ENCODE data around the gene FBXL14.
"Not testable (repeated sequence)": the region's sequence is repeated elsewhere in the genome, so short reads cannot be mapped to it uniquely, and the experiment has no call there.

FBXL14 gene

DNA sequence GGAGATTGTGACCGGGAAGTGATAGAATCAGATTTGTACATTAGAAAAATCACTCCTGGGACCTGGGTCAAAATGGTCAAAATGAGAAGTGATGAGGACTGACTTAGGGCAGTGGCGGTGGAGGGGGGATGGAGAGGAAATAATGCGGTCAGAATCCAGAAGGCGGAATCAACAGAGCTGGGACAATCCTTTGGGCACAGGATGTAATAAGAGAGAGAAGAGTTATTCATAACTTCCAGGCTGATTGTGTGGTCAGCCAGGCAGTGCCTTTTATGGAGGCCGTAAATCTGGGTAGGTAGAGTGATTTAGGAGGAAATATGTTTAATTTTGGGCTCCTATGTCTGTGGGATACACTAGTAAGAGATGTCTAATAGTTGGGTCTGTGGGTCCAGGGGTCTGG is 21.6 kb downstream of the FBXL14 start:
- no peak for DNase-seq (ENCODE audit: low spot score)

DNA sequence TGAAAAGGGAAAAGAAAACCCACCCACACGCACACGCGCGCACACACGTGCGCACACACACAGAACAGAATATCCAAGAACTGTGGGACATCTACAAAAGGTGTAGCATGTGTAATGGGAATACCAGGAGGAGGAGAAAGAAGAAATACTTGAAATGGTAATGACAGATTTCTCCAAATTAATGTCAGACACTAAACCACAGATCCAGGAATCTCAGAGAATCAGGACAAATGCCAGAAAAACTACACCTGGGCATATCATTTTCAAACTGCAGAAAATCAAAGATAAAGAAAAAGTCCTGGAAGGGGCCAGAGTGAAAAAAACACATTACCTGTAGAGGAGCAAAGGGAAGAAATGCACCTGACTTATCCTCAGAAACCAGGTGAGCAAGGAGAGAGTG is 26.5 kb downstream of the FBXL14 start:
- DNase-seq (ENCODE audit: low spot score), result no peak

DNA sequence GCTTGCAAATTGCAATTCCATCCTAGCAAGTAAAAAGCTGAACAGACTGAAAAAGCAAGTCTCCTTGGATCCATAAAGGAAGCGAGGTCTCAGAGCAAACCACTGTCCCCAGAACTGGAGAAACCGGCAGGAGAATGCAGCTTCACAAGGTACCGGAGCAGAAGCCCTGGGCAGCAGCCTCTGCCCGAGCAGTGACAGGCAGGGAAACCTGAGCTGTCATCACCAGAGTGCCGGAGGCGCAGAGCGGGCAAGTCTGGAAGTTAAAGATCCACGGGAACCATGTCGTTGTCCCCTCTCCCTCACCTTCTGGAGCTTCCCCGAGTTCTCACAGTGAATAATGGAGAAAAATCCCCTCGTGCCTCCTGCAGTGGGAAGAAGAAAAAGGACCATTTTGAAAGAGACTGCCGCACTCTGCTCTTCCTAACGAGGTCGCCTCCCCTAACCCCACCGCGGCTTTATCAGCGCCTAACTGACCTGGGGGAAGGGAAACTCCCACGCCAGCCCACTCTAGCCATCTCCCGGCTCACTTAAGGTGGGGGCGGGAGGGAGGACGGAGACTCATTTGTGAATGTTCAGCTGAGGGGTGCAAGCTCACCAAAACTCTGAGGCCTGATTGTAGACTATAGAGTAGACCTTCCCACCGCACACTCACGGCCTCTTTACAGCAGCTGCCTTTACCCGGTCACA is 27.8 kb downstream of the FBXL14 start:
- DNase-seq (ENCODE audit: low spot score), result no peak

- DNase-seq (ENCODE audit: low spot score), result no peak
Measured at GRCh38 chr12:1565172-1565571, 29.2 kb downstream of the FBXL14 start.

GRCh38 chr12:1564067-1564466 is 30.3 kb downstream of the FBXL14 start:
- DNase-seq (ENCODE audit: low spot score), result no peak

- DNase-seq (ENCODE audit: low spot score), result no peak
Measured at GRCh38 chr12:1562813-1563407, 31.5 kb downstream of the FBXL14 start.

DNA sequence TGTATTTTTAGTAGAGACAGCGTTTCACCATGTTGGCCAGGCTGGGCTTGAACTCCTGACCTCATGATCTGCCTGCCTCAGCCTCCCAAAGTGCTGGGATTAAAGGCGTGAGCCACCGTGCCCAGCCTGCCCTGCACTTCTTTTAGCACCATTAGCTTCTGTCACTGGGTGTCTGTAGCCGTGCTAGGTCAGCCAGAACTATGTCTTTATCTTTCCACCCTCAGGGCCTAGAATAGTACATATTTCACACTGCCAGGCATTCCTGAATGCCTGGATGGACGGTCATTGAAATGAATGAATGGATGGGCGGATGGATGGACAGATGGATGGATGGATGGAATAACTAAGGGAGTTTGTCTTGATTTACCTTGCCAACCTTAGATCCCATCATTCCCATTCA is 33.7 kb downstream of the FBXL14 start:
- DNase-seq (ENCODE audit: low spot score), result no peak

GRCh38 chr12:1559676-1560091 is 34.7 kb downstream of the FBXL14 start:
- no peak for DNase-seq (ENCODE audit: low spot score)

DNA sequence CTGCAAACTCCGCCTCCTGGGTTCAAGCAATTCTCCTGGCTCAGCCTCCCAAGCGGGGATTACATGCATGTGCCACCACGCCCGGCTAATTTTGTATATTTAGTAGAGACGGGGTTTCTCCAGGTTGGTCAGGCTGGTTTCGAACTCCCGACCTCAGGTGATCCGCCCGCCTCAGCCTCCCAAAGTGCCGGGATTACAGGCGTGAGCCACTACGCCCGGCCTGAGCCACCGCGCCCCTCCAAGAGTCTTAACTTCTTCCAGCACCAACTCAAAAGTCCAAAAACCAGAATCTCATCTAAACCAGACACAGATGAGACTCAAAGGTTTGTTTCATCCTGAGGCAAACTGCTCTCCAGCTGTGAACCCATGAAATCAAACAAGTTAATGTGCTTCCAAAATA is 36.3 kb downstream of the FBXL14 start:
- not testable (repeated sequence) for DNase-seq (ENCODE audit: low spot score)

- DNase-seq (ENCODE audit: low spot score), result no peak
Measured at GRCh38 chr12:1553987-1554982, 40.1 kb downstream of the FBXL14 start.

DNA sequence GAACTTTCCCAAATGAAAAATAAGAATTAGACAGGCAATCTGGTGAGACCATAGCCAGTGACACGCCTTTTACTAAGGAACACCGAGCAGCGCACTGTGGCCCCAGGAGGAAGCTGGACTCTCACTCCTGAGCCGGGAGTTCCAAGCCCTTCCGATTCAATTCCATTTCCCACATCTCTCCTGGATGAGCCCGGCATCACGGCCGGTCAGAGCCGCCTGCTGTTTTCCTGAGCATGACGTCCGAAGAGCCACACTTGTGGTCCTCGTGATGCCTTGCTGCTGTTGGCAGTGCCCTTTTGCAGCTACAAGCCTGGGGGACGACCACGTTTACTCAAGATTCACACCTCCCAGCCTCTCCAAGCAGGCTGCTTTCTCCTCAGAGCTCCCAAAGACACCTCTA is 40.8 kb downstream of the FBXL14 start:
- no peak for DNase-seq (ENCODE audit: low spot score)

- DNase-seq (ENCODE audit: low spot score), result no peak
Measured at GRCh38 chr12:1552911-1553491, 41.4 kb downstream of the FBXL14 start.

DNA sequence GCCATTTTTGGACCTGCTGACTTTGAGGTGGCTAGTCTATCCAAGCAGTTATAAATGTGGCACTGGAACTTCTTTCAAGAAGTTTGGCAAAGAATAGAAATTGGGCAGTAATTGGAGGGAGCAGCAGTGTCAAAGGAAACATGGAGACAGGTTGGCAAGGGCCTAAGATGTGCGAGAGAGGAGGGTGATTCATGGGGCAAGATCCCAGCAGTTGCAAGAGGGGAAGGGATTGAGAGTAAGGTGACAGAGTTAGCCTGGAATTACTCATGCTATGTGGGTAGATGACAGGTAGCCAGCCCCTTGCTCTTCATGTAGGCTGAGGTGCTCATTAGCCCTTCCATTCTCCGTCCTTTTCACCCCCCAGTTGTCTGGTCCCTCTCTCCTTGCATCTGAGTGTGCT is 42.2 kb downstream of the FBXL14 start:
- DNase-seq (ENCODE audit: low spot score), result no peak

GRCh38 chr12:1551496-1551895 is 42.9 kb downstream of the FBXL14 start:
- no peak for DNase-seq (ENCODE audit: low spot score)

DNA sequence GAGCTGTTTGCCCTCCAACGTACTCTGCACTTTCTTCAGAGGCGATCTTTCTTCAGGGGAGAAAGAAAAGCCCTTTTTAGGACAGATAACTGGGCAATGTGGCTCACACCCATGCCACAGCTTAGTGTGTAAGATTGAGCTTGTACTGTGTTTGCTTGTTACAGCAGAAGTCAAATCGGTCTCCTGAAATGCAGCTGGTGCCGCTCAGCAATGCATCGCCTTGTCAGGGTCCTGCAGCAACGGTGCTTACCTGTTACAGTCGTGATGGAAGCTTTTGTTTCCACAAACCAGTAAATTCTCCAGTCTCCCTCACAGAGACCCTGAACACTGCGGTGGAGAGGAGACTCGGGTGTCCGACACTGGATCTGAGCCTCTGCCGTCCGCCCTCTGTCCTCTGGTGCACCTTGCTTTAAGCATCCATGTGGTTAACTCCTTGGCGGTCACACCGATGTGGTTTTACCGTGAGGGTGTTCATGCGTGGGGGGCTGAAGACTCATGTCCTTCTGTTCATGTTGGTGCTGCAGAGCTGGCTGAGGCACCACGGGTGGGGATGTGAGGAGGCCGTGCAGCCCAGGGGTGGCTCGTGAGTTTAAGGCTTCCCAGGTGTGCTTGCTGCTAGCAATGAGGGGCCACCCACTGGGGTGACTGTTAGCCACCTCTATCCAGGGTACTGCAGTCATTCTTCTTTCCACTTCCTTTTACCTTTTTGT is 47.3 kb downstream of the FBXL14 start:
- DNase-seq (ENCODE audit: low spot score), result no peak

DNA sequence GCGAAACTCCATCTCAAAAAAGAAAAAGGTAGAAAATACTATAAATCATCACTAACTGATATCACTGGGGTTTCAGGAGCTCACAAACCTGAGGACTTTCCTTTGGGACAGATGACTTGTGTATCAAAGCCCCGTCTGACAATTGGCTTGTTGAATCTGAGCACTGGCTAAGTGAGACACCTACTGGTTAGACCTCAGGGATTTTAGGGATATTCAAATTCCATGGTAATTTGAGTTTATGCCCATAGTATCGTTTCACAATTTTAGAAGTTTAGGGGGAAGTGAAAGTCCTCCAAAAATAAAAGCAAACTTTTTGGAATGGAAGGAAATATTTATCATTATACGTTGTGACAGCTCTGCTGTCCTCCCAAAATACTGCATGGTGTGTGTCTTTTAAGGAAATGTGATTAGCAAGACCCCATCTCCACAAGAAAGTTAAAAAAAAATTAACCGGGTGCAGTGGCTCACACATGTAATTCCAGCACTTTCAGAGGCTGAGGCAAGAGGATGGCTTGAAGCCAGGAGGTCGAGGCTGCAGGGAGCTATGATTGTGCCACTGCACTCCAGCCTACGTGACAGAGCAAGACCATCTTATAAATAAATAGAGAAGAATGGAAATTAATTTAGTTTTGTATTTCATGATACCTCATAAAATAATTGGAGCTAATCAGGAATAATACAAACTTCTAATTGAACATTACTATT is 49.2 kb downstream of the FBXL14 start:
- no peak for DNase-seq (ENCODE audit: low spot score)

GRCh38 chr12:1542599-1542998 is 51.8 kb downstream of the FBXL14 start:
- DNase-seq (ENCODE audit: low spot score), result no peak

- DNase-seq (ENCODE audit: low spot score), result no peak
Measured at GRCh38 chr12:1540690-1541089, 53.7 kb downstream of the FBXL14 start.

- DNase-seq (ENCODE audit: low spot score), result no peak
Measured at GRCh38 chr12:1539135-1539534, 55.2 kb downstream of the FBXL14 start.

GRCh38 chr12:1536817-1537216 is 57.6 kb downstream of the FBXL14 start:
- no peak for DNase-seq (ENCODE audit: low spot score)

DNA sequence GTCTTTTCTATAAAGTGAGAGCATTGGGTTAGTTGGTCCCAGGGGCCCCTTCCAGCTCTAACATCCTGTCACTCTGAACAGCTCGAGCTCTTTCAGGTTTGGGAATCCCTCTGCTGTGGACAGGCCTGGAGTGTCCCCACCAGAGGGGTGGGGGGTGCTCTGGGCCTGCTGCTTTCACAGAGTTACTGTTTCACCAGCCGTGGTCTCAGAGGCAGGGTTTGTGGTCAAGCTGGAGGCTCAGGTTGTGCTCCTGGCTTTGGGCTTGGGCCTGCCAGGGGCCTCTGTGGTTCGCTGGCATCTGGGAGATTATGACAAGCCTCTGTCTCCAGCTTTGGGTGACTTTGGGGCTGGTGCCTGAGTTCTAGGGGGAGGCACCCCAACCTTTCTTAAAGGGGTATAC is 59.6 kb downstream of the FBXL14 start:
- DNase-seq (ENCODE audit: low spot score), result no peak
